Measurements from ENCODE around the gene NIBAN1. TPM values are rescaled to one million over a fixed set of nuclear protein-coding genes. Genes with fewer than 3 reads are reported as not detected.

Gene NIBAN1
- total RNA-seq, 1 experiment from 2014 or later: 8.1 TPM

- no peak for TF ChIP-seq SOX15 (CRISPR knock-in tag; IDR thresholded peaks at IDR 0.05)
- no peak for TF ChIP-seq GRHL2 (CRISPR knock-in tag; IDR thresholded peaks at IDR 0.05; ENCODE audit: insufficient replicate concordance, severe bottlenecking)
- TF ChIP-seq ZNF532 (CRISPR knock-in tag; IDR thresholded peaks at IDR 0.05; ENCODE audit: borderline replicate concordance): no peak
- no peak for TF ChIP-seq ZMAT4 (CRISPR knock-in tag; IDR thresholded peaks at IDR 0.05)
- no peak for TF ChIP-seq PRRX2 (CRISPR knock-in tag; IDR thresholded peaks at IDR 0.05)
- TF ChIP-seq TEAD4 (CRISPR knock-in tag; IDR thresholded peaks at IDR 0.05): no peak
- no peak for TF ChIP-seq ZNF671 (CRISPR knock-in tag; IDR thresholded peaks at IDR 0.05)
- no peak for TF ChIP-seq MXD4 (CRISPR knock-in tag; IDR thresholded peaks at IDR 0.05; ENCODE audit: borderline replicate concordance)
- no peak for TF ChIP-seq FOXJ3 (CRISPR knock-in tag; IDR thresholded peaks at IDR 0.05; ENCODE audit: borderline replicate concordance)
- no peak for TF ChIP-seq CTCF (IDR thresholded peaks at IDR 0.05)
- TF ChIP-seq ZNF512 (CRISPR knock-in tag; IDR thresholded peaks at IDR 0.05; ENCODE audit: borderline replicate concordance): no peak
- no peak for TF ChIP-seq IRF1 (CRISPR knock-in tag; IDR thresholded peaks at IDR 0.05)
- TF ChIP-seq TEAD1 (CRISPR knock-in tag; IDR thresholded peaks at IDR 0.05): no peak
- Mint-ChIP-seq H3K27ac (no peak overlapping the region), H3K4me1 (peaks cover 3% of the 10 kb centered on the region; the same call in 1 of the 2 replicates), H3K9me3 (peaks cover 18% of the 10 kb centered on the region), H3K36me3 (no peaks in the 10 kb centered on the region), H3K27me3 (ENCODE audit: low read depth) (no peaks in the 10 kb centered on the region), H3K4me3 (no peak overlapping the region)
- POLR2A ChIA-PET: no interaction called here
- DNase-seq (ENCODE audit: low spot score) (no peak), ATAC-seq (no peak)
- CTCF ChIA-PET: no interaction called here
Measured at GRCh38 chr1:184929711-184930202, 44.6 kb downstream of the NIBAN1 start.

GRCh38 chr1:184928394-184928793 lies 45.9 kb downstream of the NIBAN1 start:
- DNase-seq (ENCODE audit: low spot score) (no peak), ATAC-seq (no peak)
- H3K9me3 Mint-ChIP-seq: peaks cover 10% of the 10 kb centered on the region
- H3K4me3 Mint-ChIP-seq: no peak overlapping the region
- H3K4me1 Mint-ChIP-seq: peaks cover 3% of the 10 kb centered on the region; the same call in 1 of the 2 replicates
- ChIA-PET CTCF (no interaction called here), POLR2A (no interaction called here)
- no peaks in the 10 kb centered on the region for H3K36me3 Mint-ChIP-seq
- H3K27ac Mint-ChIP-seq: no peak overlapping the region
- H3K27me3 Mint-ChIP-seq (ENCODE audit: low read depth): no peaks in the 10 kb centered on the region
- TF ChIP-seq TCF7 (CRISPR knock-in tag; IDR thresholded peaks at IDR 0.05; ENCODE audit: low read depth) (no peak), CTCF (IDR thresholded peaks at IDR 0.05) (no peak), JAZF1 (CRISPR knock-in tag; IDR thresholded peaks at IDR 0.05) (no peak), ESRRA (CRISPR knock-in tag; IDR thresholded peaks at IDR 0.05; ENCODE audit: borderline replicate concordance) (no peak), CBFB (CRISPR knock-in tag; IDR thresholded peaks at IDR 0.05; ENCODE audit: low read depth) (no peak), ZMAT4 (CRISPR knock-in tag; IDR thresholded peaks at IDR 0.05) (no peak), NFYB (CRISPR knock-in tag; conservative IDR thresholded peaks at IDR 0.05; ENCODE audit: low read depth) (no peak), MLX (CRISPR knock-in tag; IDR thresholded peaks at IDR 0.05) (no peak), ZSCAN18 (CRISPR knock-in tag; IDR thresholded peaks at IDR 0.05) (no peak)
